Transverse colon (tissue), 4 donors: ENCODE measurements around the gene SHH. TPM values are rescaled to one million over a fixed set of nuclear protein-coding genes. Genes with fewer than 3 reads are reported as not detected.

Experiments used
- DNase-seq: peaks from one replicate; pipeline ENCODE4 v3.0.0-alpha.2; 2019
- H3K27ac ChIP-seq, 4 donors: fragments of 200-600 bp; sonication (generic); 2 replicates each; pipeline ENCODE4 v1.5.1; 2016 to 2018; ENCODE audit warnings: inconsistent platforms in 4 of 4
- H3K27me3 ChIP-seq: fragments of 200-600 bp; sonication (generic); 2 replicates; pipeline ENCODE4 v1.5.1; 2017; ENCODE audit warnings: inconsistent platforms
- H3K36me3 ChIP-seq, 4 donors: fragments of 200-600 bp; sonication (generic); 2 replicates each; pipeline ENCODE4 v1.5.1; 2017 to 2019; ENCODE audit warnings: inconsistent platforms in 4 of 4
- H3K4me1 ChIP-seq, 4 donors: fragments of 200-600 bp; sonication (generic); 2 replicates each; pipeline ENCODE4 v1.5.1; 2017 to 2020; ENCODE audit warnings: inconsistent platforms in 4 of 4
- H3K4me3 ChIP-seq, 4 donors: fragments of 200-600 bp; sonication (generic); 1 replicate in 1 of 4; 2 replicates in 3 of 4; pipeline versions ENCODE4 v1.5.1 to v1.6.1; 2017 to 2019; ENCODE audit warnings: inconsistent platforms in 4 of 4
- H3K9me3 ChIP-seq, 2 donors: fragments of 200-600 bp; sonication (generic); 2 replicates each; pipeline ENCODE4 v1.5.1; 2017 to 2019; ENCODE audit warnings: inconsistent platforms in 2 of 2
- EP300 ChIP-seq: sonication (generic); formaldehyde crosslinking; IDR thresholded peaks from one replicate; pipeline ENCODE4 v1.6.1; 2017; ENCODE audit warnings: antibody characterized with exemption, low read depth
- POLR2A ChIP-seq: fragments of 450-650 bp; IDR thresholded peaks from one replicate; pipeline ENCODE4 v1.6.1; 2016; ENCODE audit warnings: antibody characterized with exemption, mild to moderate bottlenecking, moderate library complexity
- POLR2AphosphoS5 ChIP-seq, 3 donors: sonication (generic); formaldehyde crosslinking; IDR thresholded peaks; one replicate each; pipeline ENCODE4 v1.6.1; 2016; ENCODE audit warnings: antibody characterized with exemption in 3 of 3
- WGBS, 2 donors: methylation state at CpG; one replicate each; pipeline ENCODE4 v1.1.5; 2018; ENCODE audit warnings: low coverage in 1 of 2; 5-methylcytosine and 5-hydroxymethylcytosine counted together
- in situ Hi-C, 4 donors: fragments of 200-750 bp; cut with MboI; loops; one replicate each; pipeline versions ENCODE4 v1.15.0 to v1.15.1; 2017; ENCODE audit warnings: low sequenced_read_pairs in 3 of 4, low pct_ligation_motif_present in 1 of 4, low pct_unique_long_range_greater_than_20kb in 1 of 4
- intact Hi-C: fragments of 100-400 bp; cut with DNase I; formaldehyde crosslinking; loops from one replicate; pipeline ENCODE4 v1.15.1; 2023; ENCODE audit warnings: low total_unique reads
- total RNA-seq, 4 donors: library from RNA; depleted of rRNA; stranded (reverse); fragments of >200 nt; gene quantifications; one replicate each; pipeline ENCODE4 v1.1.0, GENCODE V29; 2016
- TF ChIP-seq, protein P1 (sequence below), 5 experiments: fragments of 200-600 bp in 3 of 5; fragments of 450-650 bp in 2 of 5; sonication (generic) in 3 of 5; IDR thresholded peaks; 1 replicate in 2 of 5; 2 replicates in 3 of 5; pipeline ENCODE4 v1.5.1; 2016 to 2017; ENCODE audit warnings: antibody characterized with exemption in 5 of 5, inconsistent platforms in 3 of 5, mild to moderate bottlenecking in 2 of 5, moderate library complexity in 1 of 5

Gene SHH
- total RNA-seq, 4 donors from 2014 or later = 0.40 to 3.7 (median 2.0) TPM

GRCh38 chr7:155858521-155859061 is 46.3 kb upstream of the SHH start:
- Histone ChIP-seq H3K36me3 (no peaks in the 10 kb centered on the region), H3K4me3 (no peak overlapping the region), H3K4me1 (peaks cover 0 to 11% (median 2%) of the 10 kb centered on the region in 4 donors), H3K27me3 (peaks cover 25% of the 10 kb centered on the region), H3K27ac (no peak overlapping the region), H3K9me3 (no peaks in the 10 kb centered on the region)
- TF ChIP-seq, protein P1, sequence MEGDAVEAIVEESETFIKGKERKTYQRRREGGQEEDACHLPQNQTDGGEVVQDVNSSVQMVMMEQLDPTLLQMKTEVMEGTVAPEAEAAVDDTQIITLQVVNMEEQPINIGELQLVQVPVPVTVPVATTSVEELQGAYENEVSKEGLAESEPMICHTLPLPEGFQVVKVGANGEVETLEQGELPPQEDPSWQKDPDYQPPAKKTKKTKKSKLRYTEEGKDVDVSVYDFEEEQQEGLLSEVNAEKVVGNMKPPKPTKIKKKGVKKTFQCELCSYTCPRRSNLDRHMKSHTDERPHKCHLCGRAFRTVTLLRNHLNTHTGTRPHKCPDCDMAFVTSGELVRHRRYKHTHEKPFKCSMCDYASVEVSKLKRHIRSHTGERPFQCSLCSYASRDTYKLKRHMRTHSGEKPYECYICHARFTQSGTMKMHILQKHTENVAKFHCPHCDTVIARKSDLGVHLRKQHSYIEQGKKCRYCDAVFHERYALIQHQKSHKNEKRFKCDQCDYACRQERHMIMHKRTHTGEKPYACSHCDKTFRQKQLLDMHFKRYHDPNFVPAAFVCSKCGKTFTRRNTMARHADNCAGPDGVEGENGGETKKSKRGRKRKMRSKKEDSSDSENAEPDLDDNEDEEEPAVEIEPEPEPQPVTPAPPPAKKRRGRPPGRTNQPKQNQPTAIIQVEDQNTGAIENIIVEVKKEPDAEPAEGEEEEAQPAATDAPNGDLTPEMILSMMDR (IDR thresholded peaks at IDR 0.05) = no peak
- no peak for DNase-seq
- in situ Hi-C loops (no loop called here), intact Hi-C loops (no loop called here)
- 62 to 71% methylated on average over 1 to 3 of the region's 3 CpGs for WGBS, 2 donors

- H3K27me3 ChIP-seq = peaks cover 15% of the 10 kb centered on the region
- in situ Hi-C loops = no loop called here
- H3K9me3 ChIP-seq = no peaks in the 10 kb centered on the region
- no peaks in the 10 kb centered on the region for H3K36me3 ChIP-seq
- peaks cover 0 to 11% (median 2%) of the 10 kb centered on the region in 4 donors for H3K4me1 ChIP-seq
- H3K4me3 ChIP-seq = no peak overlapping the region
- DNase-seq = no peak
- no peak overlapping the region for H3K27ac ChIP-seq
- WGBS, 2 donors = 84% methylated on average over 3 of the region's 3 CpGs; no CpG with 5 or more reads in 1 of the 2 donors
- intact Hi-C loops = no loop called here
- no peak for TF ChIP-seq EP300
- TF ChIP-seq POLR2AphosphoS5 (IDR thresholded peaks at IDR 0.05) = no peak
- TF ChIP-seq POLR2A = no peak
- TF ChIP-seq, protein P1 (IDR thresholded peaks at IDR 0.05) = no peak
Observed at GRCh38 chr7:155857141-155857540, 44.9 kb upstream of the SHH start.

- WGBS, 2 donors = 65 to 83% methylated on average over 2 to 3 of the region's 3 CpGs
- Histone ChIP-seq H3K27ac (no peak overlapping the region), H3K36me3 (no peaks in the 10 kb centered on the region), H3K4me1 (peaks cover 0 to 11% (median 2%) of the 10 kb centered on the region in 4 donors), H3K4me3 (no peak overlapping the region), H3K9me3 (no peaks in the 10 kb centered on the region), H3K27me3 (peaks cover 14% of the 10 kb centered on the region)
- intact Hi-C loops (no loop called here), in situ Hi-C loops (no loop called here)
- DNase-seq = no peak
- no peak for TF ChIP-seq EP300
- TF ChIP-seq, protein P1 (IDR thresholded peaks at IDR 0.05) = no peak
- no peak for TF ChIP-seq POLR2AphosphoS5 (IDR thresholded peaks at IDR 0.05)
- TF ChIP-seq POLR2A = no peak
Observed at GRCh38 chr7:155856656-155857055, 44.4 kb upstream of the SHH start.

DNA sequence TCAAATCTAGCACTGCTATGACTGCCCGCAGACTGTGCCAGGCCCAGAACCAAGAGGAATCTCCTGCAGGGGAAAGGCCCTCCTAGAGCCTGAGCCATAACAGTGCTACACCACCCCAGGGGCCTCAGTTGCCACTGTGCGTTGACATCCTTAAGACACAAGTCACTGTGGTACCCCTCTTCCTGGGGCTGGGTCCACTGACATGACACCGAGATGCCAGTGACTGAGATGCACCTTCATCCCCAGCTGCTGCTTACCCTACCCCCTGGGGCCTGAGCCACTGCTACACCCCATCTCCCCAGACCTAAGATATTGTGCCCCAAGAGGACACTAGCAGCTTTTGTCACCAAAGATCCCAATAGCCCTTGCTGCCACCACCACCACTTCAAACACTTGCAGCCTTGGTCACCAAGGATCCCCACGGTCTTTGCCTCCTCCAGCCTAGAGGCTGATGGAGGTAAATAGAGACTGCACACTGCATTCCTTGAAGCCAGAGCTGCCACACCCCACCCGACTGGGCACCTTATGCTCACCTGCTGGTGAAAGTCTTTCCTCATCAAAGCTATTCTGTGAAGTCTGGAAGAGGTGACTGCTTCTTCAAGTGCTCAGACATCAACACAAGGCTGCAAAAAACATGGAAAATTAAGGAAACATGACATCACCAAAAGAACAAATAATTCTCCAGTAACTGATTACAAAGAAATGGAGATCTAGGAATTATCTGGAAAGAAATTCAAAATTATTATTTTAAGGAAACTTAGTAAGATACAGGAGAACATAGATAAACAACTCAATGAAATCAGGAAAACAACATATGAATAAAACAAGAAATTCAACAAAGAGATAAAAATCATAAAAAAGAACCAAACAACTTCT is 40.4 kb upstream of the SHH start:
- H3K36me3 ChIP-seq = no peaks in the 10 kb centered on the region
- 80% methylated on average over 5 of the region's 5 CpGs; no CpG with 5 or more reads in 1 of the 2 donors for WGBS, 2 donors
- no peak for DNase-seq
- no peaks in the 10 kb centered on the region for H3K9me3 ChIP-seq
- H3K4me1 ChIP-seq = peaks cover 0 to 8% (median 0%) of the 10 kb centered on the region in 4 donors
- H3K27ac ChIP-seq = no peak overlapping the region
- intact Hi-C loops (no loop called here), in situ Hi-C loops (no loop called here)
- no peaks in the 10 kb centered on the region for H3K27me3 ChIP-seq
- H3K4me3 ChIP-seq = no peak overlapping the region
- TF ChIP-seq, protein P1 (IDR thresholded peaks at IDR 0.05) = no peak
- no peak for TF ChIP-seq EP300
- TF ChIP-seq POLR2AphosphoS5 (IDR thresholded peaks at IDR 0.05) = no peak
- TF ChIP-seq POLR2A = no peak
